Peyer's patch (tissue), 4 donors: ENCODE results near the gene SARNP.

Source experiments
- CTCF ChIP-seq, 6 experiments: fragments of 450-650 bp in 4 of 6; fragments of 200-600 bp in 2 of 6; sonication (generic) in 1 of 6; IDR thresholded peaks; one replicate each; pipeline ENCODE4 v1.5.1; 2017 to 2019; ENCODE audit warnings: antibody characterized with exemption in 6 of 6, mild to moderate bottlenecking in 3 of 6, moderate library complexity in 1 of 6
- POLR2A ChIP-seq, 2 donors: fragments of 450-650 bp; IDR thresholded peaks; one replicate each; pipeline ENCODE4 v1.5.1; 2017; ENCODE audit warnings: antibody characterized with exemption in 2 of 2, mild to moderate bottlenecking in 2 of 2, moderate library complexity in 2 of 2

GRCh38 chr12:55744340-55745030 lies 73.0 kb downstream of the SARNP start:
- TF ChIP-seq CTCF (IDR thresholded peaks at IDR 0.05) (no peak), POLR2A (IDR thresholded peaks at IDR 0.05) (no peak)
